ENCODE measurements around the gene SLIT1. TPM values are rescaled to one million over a fixed set of nuclear protein-coding genes. Genes with fewer than 3 reads are reported as not detected.

The SLIT1 gene
- total RNA-seq, 1 donor from 2014 or later: not detected

GRCh38 chr10:97079448-97079847 lies 106.3 kb downstream of the SLIT1 start:
- Histone ChIP-seq H3K4me1 (no peaks in the 10 kb centered on the region), H3K27me3 (no peaks in the 10 kb centered on the region), H3K9me3 (no peaks in the 10 kb centered on the region), H3K4me3 (no peak overlapping the region), H3K27ac (no peak overlapping the region), H3K36me3 (no peaks in the 10 kb centered on the region)
- no peak for TF ChIP-seq CTCF (IDR thresholded peaks at IDR 0.05)
- no peak for DNase-seq (ENCODE audit: low spot score in 2 of 2)
- intact Hi-C loops (cut with DNase I): no loop called here

GRCh38 chr10:97078938-97079445 lies 106.8 kb downstream of the SLIT1 start:
- H3K36me3 ChIP-seq: no peaks in the 10 kb centered on the region
- no peaks in the 10 kb centered on the region for H3K9me3 ChIP-seq
- no peak for DNase-seq (ENCODE audit: low spot score in 2 of 2)
- no peaks in the 10 kb centered on the region for H3K4me1 ChIP-seq
- H3K4me3 ChIP-seq: no peak overlapping the region
- intact Hi-C loops (cut with DNase I): no loop called here
- no peak overlapping the region for H3K27ac ChIP-seq
- H3K27me3 ChIP-seq: no peaks in the 10 kb centered on the region
- no peak for TF ChIP-seq CTCF (IDR thresholded peaks at IDR 0.05)

GRCh38 chr10:97078261-97078937 lies 107.4 kb downstream of the SLIT1 start:
- intact Hi-C loops (cut with DNase I): no loop called here
- no peak for DNase-seq (ENCODE audit: low spot score in 2 of 2)
- H3K9me3 ChIP-seq: no peaks in the 10 kb centered on the region
- H3K4me1 ChIP-seq: no peaks in the 10 kb centered on the region
- H3K27me3 ChIP-seq: no peaks in the 10 kb centered on the region
- TF ChIP-seq CTCF (IDR thresholded peaks at IDR 0.05): no peak
- H3K27ac ChIP-seq: no peak overlapping the region
- H3K36me3 ChIP-seq: no peaks in the 10 kb centered on the region
- H3K4me3 ChIP-seq: no peak overlapping the region

DNA sequence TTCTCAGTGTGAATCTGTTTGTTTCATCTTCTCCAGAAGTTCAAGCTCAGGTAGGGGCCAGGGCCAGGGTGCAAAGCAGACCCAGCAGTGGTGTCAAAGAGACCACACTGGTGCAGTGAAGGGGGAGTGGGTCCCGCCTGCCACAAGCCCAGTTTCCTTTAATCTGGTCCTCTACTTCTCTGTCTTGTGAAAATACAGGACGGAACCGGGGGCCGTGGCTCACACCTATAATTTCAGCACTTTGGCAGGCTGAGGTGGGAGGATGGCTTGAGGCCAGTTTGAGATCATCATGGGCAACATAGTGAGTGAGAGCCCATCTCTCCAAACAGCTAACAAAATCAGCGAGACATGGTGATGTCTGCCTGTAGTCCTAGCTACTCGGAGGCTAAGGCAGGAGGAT lies 109.0 kb downstream of the SLIT1 start:
- H3K36me3 ChIP-seq: no peaks in the 10 kb centered on the region
- no peak for DNase-seq (ENCODE audit: low spot score in 2 of 2)
- H3K9me3 ChIP-seq: no peaks in the 10 kb centered on the region
- no peak for TF ChIP-seq CTCF (IDR thresholded peaks at IDR 0.05)
- H3K4me1 ChIP-seq: no peaks in the 10 kb centered on the region
- H3K27me3 ChIP-seq: no peaks in the 10 kb centered on the region
- intact Hi-C loops (cut with DNase I): no loop called here
- no peak overlapping the region for H3K27ac ChIP-seq
- H3K4me3 ChIP-seq: no peak overlapping the region

DNA sequence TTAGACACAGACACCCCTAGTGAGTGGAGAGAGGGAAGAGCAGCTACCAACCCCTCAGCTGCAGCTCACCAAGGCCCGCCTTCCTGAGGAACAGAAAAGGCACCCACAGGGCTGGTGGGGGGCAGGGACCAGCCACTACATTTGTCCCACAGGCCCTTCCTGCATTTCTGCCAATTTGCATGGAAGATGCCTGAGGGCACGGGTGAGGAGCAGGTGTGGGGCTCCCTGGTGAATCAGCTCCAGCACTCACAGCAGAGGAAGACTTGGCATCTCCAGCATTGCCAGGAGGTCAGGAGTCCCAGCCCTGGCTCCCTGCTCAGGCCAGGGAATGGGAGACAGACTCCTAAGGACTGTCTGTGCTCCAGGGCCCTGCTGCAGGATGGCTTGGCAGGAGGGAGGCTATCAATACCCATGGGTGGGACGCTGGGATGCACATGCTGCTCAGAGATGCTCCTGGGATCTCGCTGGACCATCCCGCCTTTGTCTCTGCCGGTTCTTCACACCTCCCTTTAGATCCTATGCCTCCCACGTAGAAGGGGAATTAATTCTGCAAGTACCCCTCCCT lies 109.7 kb downstream of the SLIT1 start:
- Histone ChIP-seq H3K27me3 (no peaks in the 10 kb centered on the region), H3K36me3 (no peaks in the 10 kb centered on the region), H3K27ac (no peak overlapping the region), H3K4me1 (no peaks in the 10 kb centered on the region), H3K4me3 (no peak overlapping the region), H3K9me3 (no peaks in the 10 kb centered on the region)
- intact Hi-C loops (cut with DNase I): no loop called here
- DNase-seq (ENCODE audit: low spot score in 2 of 2): no peak
- TF ChIP-seq CTCF (IDR thresholded peaks at IDR 0.05): no peak
